Endothelial cell of umbilical vein (primary cell): ENCODE measurements around the gene CLCN4. TPM values are rescaled to one million over a fixed set of nuclear protein-coding genes. Genes with fewer than 3 reads are reported as not detected.

Experiments
- BruUV-seq: library from RNA; stranded (reverse); fragments of 400-500 nt; replicated peaks from 2 replicates; lab custom pipeline; 2021; lab: Mats Ljungman, UMichigan
- CTCF ChIA-PET: fragments of 300-600, 350-600 bp; sonication (Branson Sonifier 250); formaldehyde crosslinking; loops from one replicate; lab custom pipeline; 2021; ENCODE audit warnings: antibody characterized with exemption, inconsistent platforms; lab: Charles Lee
- POLR2A ChIA-PET: fragments of 300-600, 350-600 bp; sonication (Branson Sonifier 250); formaldehyde crosslinking; loops from one replicate; lab custom pipeline; 2021; ENCODE audit warnings: antibody characterized with exemption, inconsistent platforms; lab: Charles Lee
- DNase-seq: peaks from one replicate; pipeline ENCODE4 v3.0.0-alpha.2; 2011; ENCODE audit warnings: low read depth, low spot score
- FAIRE-seq: peaks from 2 replicates; lab custom pipeline; 2011; peaks lifted over from hg19 to GRCh38; lab: Jason Lieb, UNC
- H2AFZ ChIP-seq: 2 replicates; pipeline ENCODE4 v1.6.0; 2012; ENCODE audit warnings: low read depth, low read length, control low read depth, inconsistent platforms
- H3K27ac ChIP-seq: 2 replicates; pipeline ENCODE4 v1.5.1; 2011; ENCODE audit warnings: low read depth, mild to moderate bottlenecking, control low read depth, low read length, moderate library complexity; ENCODE audit not compliant: insufficient read depth
- H3K27me3 ChIP-seq, 2 experiments: 2 replicates each; pipeline versions ENCODE4 v1.6.0 to v1.6.1; 2011; ENCODE audit warnings: low read length in 2 of 2, mixed read lengths in 1 of 2; ENCODE audit not compliant: control insufficient read depth in 2 of 2, insufficient read depth in 2 of 2
- H3K36me3 ChIP-seq, 2 experiments: 2 replicates in 1 of 2; 3 replicates in 1 of 2; pipeline ENCODE4 v1.5.1; 2011; ENCODE audit warnings: low read length in 2 of 2, mild to moderate bottlenecking in 1 of 2, moderate library complexity in 1 of 2; ENCODE audit not compliant: control insufficient read depth in 2 of 2, insufficient read depth in 2 of 2; ENCODE audit errors: extremely low read depth in 1 of 2
- H3K4me1 ChIP-seq: 3 replicates; pipeline ENCODE4 v1.5.1; 2011; ENCODE audit warnings: mild to moderate bottlenecking, low read length; ENCODE audit not compliant: control insufficient read depth, insufficient read depth; ENCODE audit errors: extremely low read depth
- H3K4me2 ChIP-seq: 2 replicates; pipeline ENCODE4 v1.6.1; 2011; ENCODE audit warnings: low read length, control low read depth, mixed read lengths; ENCODE audit not compliant: insufficient read depth
- H3K4me3 ChIP-seq, 3 experiments: fragments of 200-600 bp in 1 of 3; sonication (generic), shearing (Covaris generic) in 1 of 3; replicated peaks in 1 of 3; 2 replicates each; pipeline ENCODE4 v1.5.1; 2011 to 2016; ENCODE audit warnings: control low read depth in 3 of 3, low read length in 3 of 3, mild to moderate bottlenecking in 2 of 3, inconsistent platforms in 1 of 3, low read depth in 1 of 3, moderate library complexity in 1 of 3; ENCODE audit not compliant: insufficient read depth in 1 of 3
- H3K79me2 ChIP-seq: 2 replicates; pipeline ENCODE4 v1.6.0; 2012; ENCODE audit warnings: low read length, inconsistent platforms; ENCODE audit not compliant: control insufficient read depth, insufficient read depth
- H3K9ac ChIP-seq: replicated peaks from 2 replicates; pipeline ENCODE3; 2011; ENCODE audit warnings: low read length, control low read depth; ENCODE audit not compliant: insufficient read depth; ENCODE audit errors: extremely low read depth
- H3K9me1 ChIP-seq: replicated peaks from 3 replicates; pipeline ENCODE4 v1.6.0; 2011; ENCODE audit warnings: mild to moderate bottlenecking, low read length; ENCODE audit not compliant: control insufficient read depth, insufficient read depth; ENCODE audit errors: extremely low read depth
- H3K9me3 ChIP-seq: replicated peaks from 2 replicates; pipeline ENCODE4 v1.5.1; 2012; ENCODE audit warnings: low read length, inconsistent platforms; ENCODE audit not compliant: control insufficient read depth, insufficient read depth
- H4K20me1 ChIP-seq: replicated peaks from 2 replicates; pipeline ENCODE3; 2011; ENCODE audit warnings: mild to moderate bottlenecking, low read length; ENCODE audit not compliant: control insufficient read depth, insufficient read depth; ENCODE audit errors: extremely low read depth
- EZH2 ChIP-seq: IDR thresholded peaks from 2 replicates; pipeline ENCODE4 v1.6.1; 2012; ENCODE audit warnings: borderline replicate concordance, low read depth, mild to moderate bottlenecking, moderate library complexity, low read length, inconsistent platforms; ENCODE audit not compliant: severe bottlenecking
- FOS ChIP-seq: IDR thresholded peaks from 2 replicates; pipeline ENCODE4 v1.6.1; 2011; ENCODE audit warnings: mild to moderate bottlenecking, low read length, moderate library complexity, borderline replicate concordance; ENCODE audit not compliant: insufficient read depth
- GATA2 ChIP-seq: IDR thresholded peaks from 2 replicates; pipeline ENCODE4 v1.7.0; 2011; ENCODE audit warnings: low read depth, mild to moderate bottlenecking, moderate library complexity, mixed read lengths, low read length; ENCODE audit not compliant: insufficient read length, insufficient read depth
- JUN ChIP-seq: IDR thresholded peaks from 2 replicates; pipeline ENCODE4 v1.6.1; 2011; ENCODE audit warnings: borderline replicate concordance, low read depth; ENCODE audit not compliant: insufficient read length, insufficient read depth
- MYC ChIP-seq: IDR thresholded peaks from one replicate; pipeline ENCODE4 v1.6.1; 2011; ENCODE audit warnings: mild to moderate bottlenecking, low read depth, low read length
- POLR2A ChIP-seq: IDR thresholded peaks from 2 replicates; pipeline ENCODE4 v1.6.1; 2012; ENCODE audit warnings: low read depth, mild to moderate bottlenecking, control low read depth, low read length
- POLR2AphosphoS5 ChIP-seq: IDR thresholded peaks from 2 replicates; pipeline ENCODE4 v1.6.1; 2012; ENCODE audit warnings: low read depth, mild to moderate bottlenecking, control low read depth, low read length, moderate library complexity; ENCODE audit not compliant: insufficient read depth
- dilution Hi-C: fragments of 300-500 bp; cut with MboI; formaldehyde crosslinking; loops from one replicate; pipeline ENCODE4 v1.15.0; 2019; ENCODE audit warnings: low sequenced_read_pairs; ENCODE audit not compliant: extremely low pct_ligation_motif_present
- intact Hi-C: fragments of 100-400 bp; cut with micrococcal nuclease; formaldehyde crosslinking; loops from one replicate; pipeline ENCODE4 v1.10.0; 2022
- polyA plus RNA-seq, 4 experiments: library from polyadenylated mRNA; depleted of rRNA in 3 of 4; stranded (reverse) in 3 of 4; unstranded in 1 of 4; fragments of >200 nt; gene quantifications; 2 replicates each; pipeline versions ENCODE4 v1.2.1 to v1.2.3, GENCODE V29; 2011 to 2012; ENCODE audit warnings: missing spikeins in 1 of 4
- total RNA-seq: library from RNA; stranded (reverse); gene quantifications from 2 replicates; pipeline ENCODE4 v1.2.3, GENCODE V29; 2021
- TF ChIP-seq, protein P1 (sequence below): IDR thresholded peaks from 2 replicates; pipeline ENCODE4 v1.6.1; 2011; ENCODE audit not compliant: insufficient read depth, insufficient read length
- TF ChIP-seq, protein P2 (sequence below), 2 donors: IDR thresholded peaks; 1 replicate in 1 of 2; 2 replicates in 1 of 2; pipeline ENCODE4 v1.5.1; 2011; ENCODE audit warnings: low read length in 2 of 2, mild to moderate bottlenecking in 2 of 2, moderate library complexity in 2 of 2, control low read depth in 1 of 2, inconsistent platforms in 1 of 2, low read depth in 1 of 2; ENCODE audit not compliant: insufficient read depth in 1 of 2; ENCODE audit errors: extremely low read depth in 1 of 2

CLCN4 gene
- total and polyA plus RNA-seq, 2 donors (not counting 3 experiments of a cell fraction or from before 2014, with no cell fraction given), result 7.6 to 19.8 TPM

GRCh38 chrX:10110984-10111363 is 45.8 kb upstream of the CLCN4 start:
- Histone ChIP-seq H3K4me3 (no peak overlapping the region), H3K4me1 (peaks cover 15% of the 10 kb centered on the region), H3K27me3 (no peaks in the 10 kb centered on the region), H2AFZ (no peak overlapping the region), H4K20me1 (no peaks in the 10 kb centered on the region), H3K79me2 (peaks cover 1% of the 10 kb centered on the region), H3K9me1 (no peaks in the 10 kb centered on the region), H3K9ac (no peak overlapping the region), H3K9me3 (no peaks in the 10 kb centered on the region), H3K36me3 (peaks cover 0 to 4% of the 10 kb centered on the region in 2 experiments), H3K4me2 (no peak overlapping the region), H3K27ac (peak overlapping the region; percentile 43)
- dilution Hi-C loops, result no loop called here
- POLR2A ChIA-PET, result no interaction called here
- CTCF ChIA-PET, result interaction anchor here (0.7 to 2.4 kb wide), 2 partner anchors 9 to 95 kb away, joined by 3 to 19 read pairs; no protein-coding TSS in a partner anchor
- intact Hi-C loops, result loop anchor here (1.0 kb wide), 1 partner anchor 26 kb away; no protein-coding TSS in a partner anchor
- FAIRE-seq (no peak), DNase-seq (peak; percentile 1)
- TF ChIP-seq, protein P1, sequence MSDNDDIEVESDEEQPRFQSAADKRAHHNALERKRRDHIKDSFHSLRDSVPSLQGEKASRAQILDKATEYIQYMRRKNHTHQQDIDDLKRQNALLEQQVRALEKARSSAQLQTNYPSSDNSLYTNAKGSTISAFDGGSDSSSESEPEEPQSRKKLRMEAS, result no peak
- TF ChIP-seq MYC (no peak), POLR2A (no peak), EZH2 (no peak), FOS (no peak), JUN (no peak), GATA2 (no peak), POLR2AphosphoS5 (no peak)
- TF ChIP-seq, protein P2, sequence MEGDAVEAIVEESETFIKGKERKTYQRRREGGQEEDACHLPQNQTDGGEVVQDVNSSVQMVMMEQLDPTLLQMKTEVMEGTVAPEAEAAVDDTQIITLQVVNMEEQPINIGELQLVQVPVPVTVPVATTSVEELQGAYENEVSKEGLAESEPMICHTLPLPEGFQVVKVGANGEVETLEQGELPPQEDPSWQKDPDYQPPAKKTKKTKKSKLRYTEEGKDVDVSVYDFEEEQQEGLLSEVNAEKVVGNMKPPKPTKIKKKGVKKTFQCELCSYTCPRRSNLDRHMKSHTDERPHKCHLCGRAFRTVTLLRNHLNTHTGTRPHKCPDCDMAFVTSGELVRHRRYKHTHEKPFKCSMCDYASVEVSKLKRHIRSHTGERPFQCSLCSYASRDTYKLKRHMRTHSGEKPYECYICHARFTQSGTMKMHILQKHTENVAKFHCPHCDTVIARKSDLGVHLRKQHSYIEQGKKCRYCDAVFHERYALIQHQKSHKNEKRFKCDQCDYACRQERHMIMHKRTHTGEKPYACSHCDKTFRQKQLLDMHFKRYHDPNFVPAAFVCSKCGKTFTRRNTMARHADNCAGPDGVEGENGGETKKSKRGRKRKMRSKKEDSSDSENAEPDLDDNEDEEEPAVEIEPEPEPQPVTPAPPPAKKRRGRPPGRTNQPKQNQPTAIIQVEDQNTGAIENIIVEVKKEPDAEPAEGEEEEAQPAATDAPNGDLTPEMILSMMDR (IDR thresholded peaks at IDR 0.05; ENCODE audit: extremely low read depth in 1 of 2, insufficient read depth in 1 of 2, low read depth in 1 of 2, low read length in 2 of 2), result no peak
- BruUV-seq, result no TSS peak
